ENCODE results near the gene CPA4.
A peak's percentile ranks its signal among the peaks of the same experiment; 100 is the strongest.

The CPA4 gene

GRCh38 chr7:130344271-130344866 is 51.4 kb downstream of the CPA4 start, which contains the start of gene CPA5:
TSS of gene CPA5 (plus strand) at chr7:130344816. CDS start at chr7:130346486, 1,670 bp downstream.
- DNase-seq (ENCODE audit: low read depth in 2 of 2) = no peak

GRCh38 chr7:130345136-130345535 is 52.2 kb downstream of the CPA4 start:
- DNase-seq (ENCODE audit: low read depth in 2 of 2) = no peak

GRCh38 chr7:130345725-130346124 is 52.8 kb downstream of the CPA4 start:
- DNase-seq (ENCODE audit: low read depth in 2 of 2) = no peak

- DNase-seq (ENCODE audit: low read depth in 2 of 2) = no peak
Measured at GRCh38 chr7:130346177-130346905, 53.4 kb downstream of the CPA4 start.

GRCh38 chr7:130346941-130347340 is 54.0 kb downstream of the CPA4 start:
- DNase-seq (ENCODE audit: low read depth in 2 of 2) = no peak

- peak; percentile 59 to 63 for DNase-seq (ENCODE audit: low read depth in 2 of 2)
Measured at GRCh38 chr7:130349911-130350782, 57.2 kb downstream of the CPA4 start.

- peak; percentile 41 to 44 for DNase-seq (ENCODE audit: low read depth in 2 of 2)
Measured at GRCh38 chr7:130350945-130351790, 58.2 kb downstream of the CPA4 start.

GRCh38 chr7:130351791-130352090 is 58.8 kb downstream of the CPA4 start:
- DNase-seq (ENCODE audit: low read depth in 2 of 2) = no peak

GRCh38 chr7:130352194-130353074 is 59.5 kb downstream of the CPA4 start:
- DNase-seq (ENCODE audit: low read depth in 2 of 2) = peak; percentile 74 to 75

GRCh38 chr7:130353196-130353595 is 60.2 kb downstream of the CPA4 start:
- no peak for DNase-seq (ENCODE audit: low read depth in 2 of 2)

GRCh38 chr7:130356121-130356875 is 63.3 kb downstream of the CPA4 start:
- peak; percentile 99 for DNase-seq (ENCODE audit: low read depth in 2 of 2)

GRCh38 chr7:130356876-130357611 is 64.1 kb downstream of the CPA4 start:
- DNase-seq (ENCODE audit: low read depth in 2 of 2) = peak; percentile 65 to 69

GRCh38 chr7:130358471-130358870 is 65.5 kb downstream of the CPA4 start:
- no peak for DNase-seq (ENCODE audit: low read depth in 2 of 2)

- no peak for DNase-seq (ENCODE audit: low read depth in 2 of 2)
Measured at GRCh38 chr7:130359276-130359857, 66.4 kb downstream of the CPA4 start.

- no peak for DNase-seq (ENCODE audit: low read depth in 2 of 2)
Measured at GRCh38 chr7:130360518-130360917, 67.6 kb downstream of the CPA4 start.

GRCh38 chr7:130361681-130362080 is 68.7 kb downstream of the CPA4 start:
- DNase-seq (ENCODE audit: low read depth in 2 of 2) = no peak

- DNase-seq (ENCODE audit: low read depth in 2 of 2) = no peak
Measured at GRCh38 chr7:130362251-130362816, 69.4 kb downstream of the CPA4 start.

- peak; percentile 85 to 87 for DNase-seq (ENCODE audit: low read depth in 2 of 2)
Measured at GRCh38 chr7:130363026-130363847, 70.3 kb downstream of the CPA4 start.
